Measurements from ENCODE around the gene GPR146. TPM values are rescaled to one million over a fixed set of nuclear protein-coding genes. Genes with fewer than 3 reads are reported as not detected.

The GPR146 gene
- total RNA-seq, 1 donor from 2014 or later = 8.7 TPM

DNA sequence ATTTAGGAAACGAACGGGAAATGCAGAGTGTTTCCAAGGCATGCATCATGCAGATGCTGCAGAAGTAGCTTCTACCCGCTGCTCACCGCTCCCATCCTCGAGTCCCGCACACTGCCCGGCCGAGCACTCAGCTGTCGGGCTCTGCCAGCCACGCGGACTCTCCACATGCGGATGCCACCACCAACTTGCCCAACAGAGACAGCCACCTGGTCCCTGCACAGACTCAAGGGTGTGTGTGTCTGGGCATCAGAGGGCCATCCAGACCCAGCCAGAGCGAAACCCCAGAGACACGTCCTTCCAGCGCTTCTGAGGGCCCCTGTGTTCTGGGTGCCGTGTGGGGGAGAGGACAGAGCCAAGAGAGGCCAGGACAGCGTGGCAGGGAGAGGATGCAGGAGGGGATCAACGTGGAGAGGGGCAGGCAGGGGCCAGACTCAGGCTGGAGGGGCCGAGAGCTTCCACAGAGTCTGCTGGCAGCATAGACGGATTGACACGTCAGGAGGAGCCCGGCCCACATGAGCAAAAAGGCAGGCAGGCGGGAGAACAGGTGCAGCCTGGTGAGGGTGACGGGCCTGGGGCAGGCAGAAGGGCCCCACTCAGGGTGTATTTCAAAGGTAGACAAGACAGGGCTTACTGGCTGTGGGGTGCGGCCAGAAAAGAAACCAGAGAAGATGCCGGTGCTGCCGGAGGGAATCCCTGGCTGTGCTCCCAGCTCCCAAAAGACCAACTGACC lies 61.9 kb downstream of the GPR146 start:
- DNase-seq (ENCODE audit: low spot score) = no peak

DNA sequence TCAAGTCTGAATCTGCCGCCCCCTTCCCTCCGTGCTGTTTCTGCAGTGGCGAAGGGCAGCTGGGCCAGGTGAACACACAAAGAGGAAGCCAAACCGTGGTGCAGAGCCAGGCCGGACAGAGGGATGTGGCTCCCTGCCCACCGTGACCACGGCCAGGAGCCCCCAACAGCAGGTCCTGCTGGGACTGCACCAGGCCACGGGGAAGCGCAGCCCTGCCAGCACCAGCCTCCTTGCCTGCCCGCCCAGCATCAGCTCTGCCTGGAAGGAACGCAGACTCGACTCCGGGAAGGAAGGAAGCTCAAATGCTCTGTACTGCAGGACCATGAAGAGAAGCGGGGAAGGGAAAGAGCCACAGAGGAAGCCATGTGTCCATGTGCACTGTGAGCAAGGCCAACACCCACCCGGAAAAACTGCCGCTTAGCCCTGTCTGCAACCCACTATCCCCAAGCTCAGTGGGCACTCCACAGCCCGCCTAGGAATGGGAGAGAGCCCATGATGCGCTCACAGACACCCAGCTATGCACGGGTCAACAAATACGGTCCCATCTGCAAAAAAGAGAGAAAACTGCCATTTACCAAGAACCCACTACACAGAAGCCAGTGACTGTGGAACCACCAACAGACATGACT lies 62.6 kb downstream of the GPR146 start:
- DNase-seq (ENCODE audit: low spot score) = no peak

DNA sequence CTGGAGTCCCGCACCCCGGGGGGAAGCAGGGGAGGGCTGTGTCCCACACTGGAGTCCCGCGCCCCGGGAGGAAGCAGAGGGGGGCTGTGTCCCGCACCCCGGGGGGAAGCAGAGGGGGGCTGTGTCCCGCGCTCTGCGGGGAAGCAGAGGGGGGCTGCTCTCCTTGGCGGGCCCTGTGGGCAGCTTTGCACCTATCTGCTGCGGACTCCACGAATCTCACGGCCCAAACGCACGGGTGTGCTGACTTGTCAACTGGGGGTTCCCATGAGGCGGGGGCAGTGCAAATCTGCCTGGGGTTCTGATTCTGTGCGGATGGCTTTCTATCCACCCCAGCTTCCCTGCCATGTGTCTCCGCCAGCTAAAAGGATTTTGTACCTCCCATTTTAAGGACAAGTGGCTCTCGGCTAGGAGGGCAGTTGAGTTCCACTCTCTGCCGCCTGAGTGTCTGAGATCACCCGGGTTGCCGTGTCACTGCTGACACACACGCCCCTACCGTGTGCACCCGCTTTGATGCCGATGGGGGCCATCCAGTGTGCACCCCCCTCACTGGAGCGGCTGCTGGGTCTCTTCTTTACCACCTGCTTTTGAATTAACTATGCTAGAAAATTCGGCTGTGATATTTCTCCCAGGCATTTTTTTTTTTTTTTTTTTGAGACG lies 64.0 kb downstream of the GPR146 start:
- no peak for DNase-seq (ENCODE audit: low spot score)

Other genes with a start within 250 kb of the GPR146 start
- 137 TPM for gene SUN1, start 212.1 kb upstream of the GPR146 start, total RNA-seq
- gene GET4, start 168.0 kb upstream of the GPR146 start, total RNA-seq = 43.4 TPM
- gene ADAP1, start 89.9 kb upstream of the GPR146 start, total RNA-seq = 20.6 TPM
- 14.6 TPM for gene COX19, start 69.0 kb upstream of the GPR146 start, total RNA-seq
- 0.44 TPM for gene CYP2W1, start 61.4 kb upstream of the GPR146 start, total RNA-seq
- 3.4 TPM for gene GPER1, start 43.6 kb downstream of the GPR146 start, total RNA-seq
- 16.6 TPM for gene ZFAND2A, start 115.7 kb downstream of the GPR146 start, total RNA-seq
- gene UNCX, start 188.3 kb downstream of the GPR146 start, total RNA-seq = not detected

Data from ureter (tissue), 1 donor.